IPS-15b (cell line): ENCODE data around the gene SPPL2C.

Experiments
- H3K27me3 ChIP-seq: one replicate; pipeline ENCODE4 v1.6.1; 2013; ENCODE audit warnings: low read length; ENCODE audit not compliant: control insufficient read depth, insufficient read depth
- H3K36me3 ChIP-seq: one replicate; pipeline ENCODE4 v1.6.1; 2013; ENCODE audit warnings: low read length; ENCODE audit not compliant: control insufficient read depth, insufficient read depth
- H3K4me1 ChIP-seq: one replicate; pipeline ENCODE4 v1.6.1; 2013; ENCODE audit warnings: mild to moderate bottlenecking, low read length; ENCODE audit not compliant: control insufficient read depth, insufficient read depth
- H3K4me3 ChIP-seq: one replicate; pipeline ENCODE4 v1.5.1; 2013; ENCODE audit warnings: low read depth, low read length
- H3K9ac ChIP-seq: one replicate; pipeline ENCODE4 v1.6.1; 2013; ENCODE audit warnings: low read depth, mild to moderate bottlenecking, low read length
- H3K9me3 ChIP-seq: one replicate; pipeline ENCODE4 v1.6.1; 2013; ENCODE audit warnings: mild to moderate bottlenecking, low read length; ENCODE audit not compliant: control insufficient read depth, insufficient read depth

SPPL2C gene

DNA sequence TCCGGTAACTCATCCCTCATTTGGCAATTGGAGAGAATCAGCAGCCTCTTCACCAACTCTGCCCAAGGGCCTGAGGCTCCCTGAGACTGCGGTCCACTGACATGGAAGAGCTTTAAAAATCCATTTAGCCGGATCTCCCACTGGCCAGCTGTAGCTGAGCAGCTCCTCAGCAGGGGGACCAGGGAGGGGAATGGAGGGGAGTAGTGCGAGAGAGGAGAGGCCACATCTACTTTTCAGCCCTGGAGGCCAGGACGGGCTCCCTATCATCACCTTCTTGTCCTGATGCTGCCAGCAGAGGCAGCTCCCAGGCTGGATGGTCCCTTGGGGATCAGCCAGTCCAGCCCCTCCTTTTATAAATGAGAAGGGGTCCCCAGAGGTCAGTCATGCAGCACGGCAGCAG, 25.0 kb upstream of the SPPL2C start:
- H3K4me3 ChIP-seq, result no peak overlapping the region
- no peaks in the 10 kb centered on the region for H3K27me3 ChIP-seq
- H3K9me3 ChIP-seq, result no peaks in the 10 kb centered on the region

GRCh38 chr17:45820052-45820780, 24.5 kb upstream of the SPPL2C start:
- H3K36me3 ChIP-seq, result no peaks in the 10 kb centered on the region
- no peaks in the 10 kb centered on the region for H3K9me3 ChIP-seq
- H3K4me3 ChIP-seq, result no peak overlapping the region
- no peaks in the 10 kb centered on the region for H3K27me3 ChIP-seq
- no peaks in the 10 kb centered on the region for H3K4me1 ChIP-seq
- no peak overlapping the region for H3K9ac ChIP-seq

More for the DNA sequence above, 25.0 kb upstream of the SPPL2C start:
- no peaks in the 10 kb centered on the region for H3K4me1 ChIP-seq
- no peaks in the 10 kb centered on the region for H3K36me3 ChIP-seq
- H3K9ac ChIP-seq, result no peak overlapping the region

GRCh38 chr17:45821147-45821546, 23.5 kb upstream of the SPPL2C start:
- Histone ChIP-seq H3K9ac (no peak overlapping the region), H3K36me3 (no peaks in the 10 kb centered on the region), H3K27me3 (no peaks in the 10 kb centered on the region), H3K9me3 (no peaks in the 10 kb centered on the region), H3K4me1 (no peaks in the 10 kb centered on the region), H3K4me3 (no peak overlapping the region)

DNA sequence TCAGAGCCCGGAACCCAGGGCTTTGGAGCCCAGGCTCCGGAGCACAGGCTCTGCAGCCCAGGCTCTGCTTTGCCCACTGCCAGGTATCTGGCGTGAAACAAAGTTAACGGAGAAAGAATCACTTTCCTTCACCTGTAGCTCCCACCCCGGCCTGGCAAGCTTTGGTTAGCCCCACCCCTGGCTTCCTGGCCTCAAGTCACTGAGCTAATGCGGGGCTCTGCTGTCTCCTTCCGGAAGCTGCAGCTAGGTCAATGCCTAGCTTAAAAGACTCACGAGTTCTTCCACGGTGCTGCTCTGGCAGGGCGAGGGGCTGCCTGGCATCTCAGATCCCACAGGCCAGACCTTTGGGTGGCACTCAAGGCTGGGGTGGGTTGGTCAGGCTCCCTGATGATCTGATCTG, 21.1 kb upstream of the SPPL2C start:
- H3K9ac ChIP-seq, result no peak overlapping the region
- H3K27me3 ChIP-seq, result no peaks in the 10 kb centered on the region

DNA sequence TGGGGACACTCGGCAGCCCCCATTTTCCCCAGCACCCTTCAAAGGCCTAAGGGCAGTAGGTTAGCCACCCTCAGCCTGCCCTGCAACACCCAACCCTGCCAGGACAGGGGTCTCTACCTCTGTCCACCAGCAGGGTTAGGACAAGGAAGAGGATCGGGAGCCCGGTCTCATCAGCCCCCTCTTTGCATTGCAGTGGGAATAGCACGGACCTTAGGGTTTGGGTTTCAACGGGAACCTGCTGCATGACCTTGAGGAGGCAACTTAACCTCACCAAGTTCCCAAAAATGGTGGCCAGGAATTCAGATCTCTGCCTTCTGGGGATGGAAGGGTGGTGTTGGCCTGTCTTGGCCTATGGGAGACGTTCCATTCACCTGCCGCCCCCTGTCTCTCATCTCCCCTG, 20.2 kb upstream of the SPPL2C start:
- Histone ChIP-seq H3K4me1 (no peaks in the 10 kb centered on the region), H3K27me3 (no peaks in the 10 kb centered on the region), H3K36me3 (no peaks in the 10 kb centered on the region), H3K9ac (no peak overlapping the region), H3K4me3 (no peak overlapping the region), H3K9me3 (no peaks in the 10 kb centered on the region)

More for the DNA sequence above, 21.1 kb upstream of the SPPL2C start:
- H3K36me3 ChIP-seq, result no peaks in the 10 kb centered on the region
- H3K4me3 ChIP-seq, result no peak overlapping the region
- no peaks in the 10 kb centered on the region for H3K9me3 ChIP-seq
- H3K4me1 ChIP-seq, result no peaks in the 10 kb centered on the region

DNA sequence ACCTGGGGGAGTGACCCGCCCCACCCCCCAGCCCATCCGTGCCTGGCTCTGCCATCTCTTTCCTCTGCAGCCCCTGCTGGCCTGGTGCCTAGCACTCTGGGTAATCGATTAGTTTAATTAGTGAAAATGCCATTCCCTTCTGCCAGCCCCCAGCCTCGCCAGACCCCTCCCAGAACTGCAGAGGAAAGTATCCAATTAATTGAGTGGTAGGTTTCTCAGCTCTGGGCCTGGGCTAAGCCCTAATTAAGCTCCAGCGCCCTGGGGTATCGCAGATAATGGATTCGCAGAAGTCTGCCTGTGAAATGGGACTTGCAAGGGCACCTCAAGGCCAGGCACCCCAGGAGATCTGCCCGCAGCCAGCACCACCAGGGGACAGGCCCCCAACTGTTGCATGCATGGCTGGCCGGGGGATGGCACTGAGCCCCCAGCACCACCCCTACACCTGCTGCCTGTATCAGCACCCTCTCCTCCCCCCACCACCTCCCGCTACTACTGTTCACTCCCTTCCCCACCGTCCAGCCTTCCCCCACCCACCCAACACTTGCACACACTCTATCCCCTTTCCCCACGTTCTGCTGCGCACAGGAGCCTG, 19.7 kb upstream of the SPPL2C start:
- Histone ChIP-seq H3K4me3 (no peak overlapping the region), H3K36me3 (no peaks in the 10 kb centered on the region), H3K4me1 (no peaks in the 10 kb centered on the region), H3K27me3 (no peaks in the 10 kb centered on the region), H3K9ac (no peak overlapping the region), H3K9me3 (no peaks in the 10 kb centered on the region)

- H3K27me3 ChIP-seq, result no peaks in the 10 kb centered on the region
- no peak overlapping the region for H3K4me3 ChIP-seq
- H3K9ac ChIP-seq, result no peak overlapping the region
- H3K36me3 ChIP-seq, result no peaks in the 10 kb centered on the region
- H3K4me1 ChIP-seq, result no peaks in the 10 kb centered on the region
- H3K9me3 ChIP-seq, result no peaks in the 10 kb centered on the region
Observed at GRCh38 chr17:45825792-45826191, 18.9 kb upstream of the SPPL2C start.

GRCh38 chr17:45826919-45827588, 17.6 kb upstream of the SPPL2C start:
- Histone ChIP-seq H3K4me3 (no peak overlapping the region), H3K9ac (no peak overlapping the region), H3K4me1 (no peaks in the 10 kb centered on the region), H3K27me3 (no peaks in the 10 kb centered on the region), H3K36me3 (no peaks in the 10 kb centered on the region), H3K9me3 (no peaks in the 10 kb centered on the region)

GRCh38 chr17:45828171-45828570, 16.5 kb upstream of the SPPL2C start:
- Histone ChIP-seq H3K4me3 (no peak overlapping the region), H3K9ac (no peak overlapping the region), H3K9me3 (no peaks in the 10 kb centered on the region), H3K4me1 (no peaks in the 10 kb centered on the region), H3K36me3 (no peaks in the 10 kb centered on the region), H3K27me3 (no peaks in the 10 kb centered on the region)

- no peaks in the 10 kb centered on the region for H3K36me3 ChIP-seq
- no peaks in the 10 kb centered on the region for H3K27me3 ChIP-seq
- no peak overlapping the region for H3K4me3 ChIP-seq
- H3K4me1 ChIP-seq, result no peaks in the 10 kb centered on the region
- no peaks in the 10 kb centered on the region for H3K9me3 ChIP-seq
- H3K9ac ChIP-seq, result no peak overlapping the region
Observed at GRCh38 chr17:45828582-45829133, 16.0 kb upstream of the SPPL2C start.

GRCh38 chr17:45833920-45834319, 10.8 kb upstream of the SPPL2C start:
- Histone ChIP-seq H3K36me3 (no peaks in the 10 kb centered on the region), H3K27me3 (no peaks in the 10 kb centered on the region), H3K4me1 (no peaks in the 10 kb centered on the region), H3K9ac (no peak overlapping the region), H3K4me3 (no peak overlapping the region), H3K9me3 (no peaks in the 10 kb centered on the region)
